ENCODE measurements around the gene DNM1L.

DNM1L gene

DNA sequence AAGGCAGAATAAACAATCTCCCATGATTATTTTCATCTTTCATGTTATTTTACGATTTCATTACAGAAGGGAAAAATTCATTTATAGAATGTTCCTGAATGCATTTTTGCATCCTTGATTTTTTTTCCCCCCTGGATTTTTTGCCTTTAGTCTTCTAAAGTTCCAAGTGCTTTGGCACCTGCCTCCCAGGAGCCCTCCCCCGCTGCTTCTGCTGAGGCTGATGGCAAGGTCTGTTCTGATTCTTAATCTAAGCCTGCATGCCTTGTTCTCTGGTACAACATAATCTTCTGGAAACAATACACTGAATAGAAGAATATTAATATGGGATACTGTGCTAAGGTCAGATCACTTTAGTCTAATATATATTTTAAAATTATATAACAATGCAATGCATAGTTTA, 58.6 kb downstream of the DNM1L start:
- TF ChIP-seq POLR2AphosphoS5 (IDR thresholded peaks at IDR 0.05; ENCODE audit: low read depth), result no peak
- TF ChIP-seq, protein P1, sequence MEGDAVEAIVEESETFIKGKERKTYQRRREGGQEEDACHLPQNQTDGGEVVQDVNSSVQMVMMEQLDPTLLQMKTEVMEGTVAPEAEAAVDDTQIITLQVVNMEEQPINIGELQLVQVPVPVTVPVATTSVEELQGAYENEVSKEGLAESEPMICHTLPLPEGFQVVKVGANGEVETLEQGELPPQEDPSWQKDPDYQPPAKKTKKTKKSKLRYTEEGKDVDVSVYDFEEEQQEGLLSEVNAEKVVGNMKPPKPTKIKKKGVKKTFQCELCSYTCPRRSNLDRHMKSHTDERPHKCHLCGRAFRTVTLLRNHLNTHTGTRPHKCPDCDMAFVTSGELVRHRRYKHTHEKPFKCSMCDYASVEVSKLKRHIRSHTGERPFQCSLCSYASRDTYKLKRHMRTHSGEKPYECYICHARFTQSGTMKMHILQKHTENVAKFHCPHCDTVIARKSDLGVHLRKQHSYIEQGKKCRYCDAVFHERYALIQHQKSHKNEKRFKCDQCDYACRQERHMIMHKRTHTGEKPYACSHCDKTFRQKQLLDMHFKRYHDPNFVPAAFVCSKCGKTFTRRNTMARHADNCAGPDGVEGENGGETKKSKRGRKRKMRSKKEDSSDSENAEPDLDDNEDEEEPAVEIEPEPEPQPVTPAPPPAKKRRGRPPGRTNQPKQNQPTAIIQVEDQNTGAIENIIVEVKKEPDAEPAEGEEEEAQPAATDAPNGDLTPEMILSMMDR (IDR thresholded peaks at IDR 0.05; ENCODE audit: insufficient read depth, low read length), result no peak
- TF ChIP-seq, protein P2, sequence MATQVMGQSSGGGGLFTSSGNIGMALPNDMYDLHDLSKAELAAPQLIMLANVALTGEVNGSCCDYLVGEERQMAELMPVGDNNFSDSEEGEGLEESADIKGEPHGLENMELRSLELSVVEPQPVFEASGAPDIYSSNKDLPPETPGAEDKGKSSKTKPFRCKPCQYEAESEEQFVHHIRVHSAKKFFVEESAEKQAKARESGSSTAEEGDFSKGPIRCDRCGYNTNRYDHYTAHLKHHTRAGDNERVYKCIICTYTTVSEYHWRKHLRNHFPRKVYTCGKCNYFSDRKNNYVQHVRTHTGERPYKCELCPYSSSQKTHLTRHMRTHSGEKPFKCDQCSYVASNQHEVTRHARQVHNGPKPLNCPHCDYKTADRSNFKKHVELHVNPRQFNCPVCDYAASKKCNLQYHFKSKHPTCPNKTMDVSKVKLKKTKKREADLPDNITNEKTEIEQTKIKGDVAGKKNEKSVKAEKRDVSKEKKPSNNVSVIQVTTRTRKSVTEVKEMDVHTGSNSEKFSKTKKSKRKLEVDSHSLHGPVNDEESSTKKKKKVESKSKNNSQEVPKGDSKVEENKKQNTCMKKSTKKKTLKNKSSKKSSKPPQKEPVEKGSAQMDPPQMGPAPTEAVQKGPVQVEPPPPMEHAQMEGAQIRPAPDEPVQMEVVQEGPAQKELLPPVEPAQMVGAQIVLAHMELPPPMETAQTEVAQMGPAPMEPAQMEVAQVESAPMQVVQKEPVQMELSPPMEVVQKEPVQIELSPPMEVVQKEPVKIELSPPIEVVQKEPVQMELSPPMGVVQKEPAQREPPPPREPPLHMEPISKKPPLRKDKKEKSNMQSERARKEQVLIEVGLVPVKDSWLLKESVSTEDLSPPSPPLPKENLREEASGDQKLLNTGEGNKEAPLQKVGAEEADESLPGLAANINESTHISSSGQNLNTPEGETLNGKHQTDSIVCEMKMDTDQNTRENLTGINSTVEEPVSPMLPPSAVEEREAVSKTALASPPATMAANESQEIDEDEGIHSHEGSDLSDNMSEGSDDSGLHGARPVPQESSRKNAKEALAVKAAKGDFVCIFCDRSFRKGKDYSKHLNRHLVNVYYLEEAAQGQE (IDR thresholded peaks at IDR 0.05; ENCODE audit: insufficient replicate concordance, low read depth), result no peak
- TF ChIP-seq SPI1 (IDR thresholded peaks at IDR 0.05; ENCODE audit: borderline replicate concordance, low read depth), result no peak
- no peak for TF ChIP-seq GABPA (IDR thresholded peaks at IDR 0.05; ENCODE audit: low read depth)
- no peak overlapping the region for H3K4me3 ChIP-seq (replicated peaks; ENCODE audit: insufficient read depth, low read length)
- H3K27ac ChIP-seq (replicated peaks), result no peak overlapping the region
- no peaks in the 10 kb centered on the region for H3K27me3 ChIP-seq (ENCODE audit: insufficient read depth, poor library complexity, severe bottlenecking)
- DNase-seq (ENCODE audit: low read depth in 1 of 2, low spot score in 1 of 2), result no peak

DNA sequence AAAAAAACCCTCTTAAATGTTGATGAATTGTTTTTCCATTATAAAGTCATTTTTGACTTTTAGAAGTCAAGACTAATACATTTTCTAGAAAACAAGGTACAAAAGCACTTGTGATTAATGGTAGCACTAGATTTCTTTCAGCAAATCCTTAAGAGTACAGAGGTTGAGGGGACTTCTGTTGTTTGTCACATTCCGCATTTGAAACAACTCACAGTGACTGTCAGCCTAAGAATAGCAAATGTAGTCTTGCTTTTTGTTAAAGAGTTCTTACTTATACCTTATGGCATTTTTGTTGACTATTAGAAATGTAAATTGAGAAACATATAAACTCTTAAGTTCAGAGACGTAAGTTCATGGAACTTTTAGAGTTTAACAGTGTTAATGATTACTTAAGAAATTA, 60.2 kb downstream of the DNM1L start:
- no peak overlapping the region for H3K4me3 ChIP-seq (replicated peaks; ENCODE audit: insufficient read depth, low read length)

DNA sequence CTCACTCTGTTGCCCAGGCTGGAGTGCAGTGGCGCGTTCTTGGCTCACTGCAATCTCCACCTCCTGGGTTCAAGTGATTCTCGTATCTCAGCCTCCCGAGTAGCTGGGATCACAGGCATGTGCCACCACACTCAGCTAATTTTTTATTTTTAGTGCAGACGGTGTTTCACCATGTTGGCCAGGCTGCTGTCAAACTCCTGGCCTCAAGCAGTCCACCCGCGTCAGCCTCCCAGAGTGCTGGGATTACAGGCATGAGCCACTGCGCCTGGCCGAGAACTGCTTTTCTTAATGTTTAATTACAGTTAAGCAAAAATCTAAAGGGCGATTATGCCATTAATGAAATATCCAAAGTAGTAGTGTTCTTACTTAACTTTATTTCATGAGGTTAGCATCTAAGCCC, 63.0 kb downstream of the DNM1L start:
- Histone ChIP-seq H3K27me3 (ENCODE audit: insufficient read depth, poor library complexity, severe bottlenecking) (no peaks in the 10 kb centered on the region), H3K4me3 (replicated peaks; ENCODE audit: insufficient read depth, low read length) (no peak overlapping the region), H3K27ac (replicated peaks) (no peak overlapping the region)
- TF ChIP-seq POLR2AphosphoS5 (IDR thresholded peaks at IDR 0.05; ENCODE audit: low read depth) (no peak), GABPA (IDR thresholded peaks at IDR 0.05; ENCODE audit: low read depth) (no peak), SPI1 (IDR thresholded peaks at IDR 0.05; ENCODE audit: borderline replicate concordance, low read depth) (no peak)
- TF ChIP-seq, protein P2 (IDR thresholded peaks at IDR 0.05; ENCODE audit: insufficient replicate concordance, low read depth), result no peak
- TF ChIP-seq, protein P1 (IDR thresholded peaks at IDR 0.05; ENCODE audit: insufficient read depth, low read length), result no peak
- no peak for DNase-seq (ENCODE audit: low read depth in 1 of 2, low spot score in 1 of 2)

More for the DNA sequence above, 60.2 kb downstream of the DNM1L start:
- Histone ChIP-seq H3K27me3 (ENCODE audit: insufficient read depth, poor library complexity, severe bottlenecking) (no peaks in the 10 kb centered on the region), H3K27ac (replicated peaks) (no peak overlapping the region)
- no peak for DNase-seq (ENCODE audit: low read depth in 1 of 2, low spot score in 1 of 2)
- TF ChIP-seq, protein P2 (IDR thresholded peaks at IDR 0.05; ENCODE audit: insufficient replicate concordance, low read depth), result no peak
- no peak for TF ChIP-seq POLR2AphosphoS5 (IDR thresholded peaks at IDR 0.05; ENCODE audit: low read depth)
- TF ChIP-seq, protein P1 (IDR thresholded peaks at IDR 0.05; ENCODE audit: insufficient read depth, low read length), result no peak
- no peak for TF ChIP-seq GABPA (IDR thresholded peaks at IDR 0.05; ENCODE audit: low read depth)
- no peak for TF ChIP-seq SPI1 (IDR thresholded peaks at IDR 0.05; ENCODE audit: borderline replicate concordance, low read depth)
